Right cardiac atrium (tissue), 5 donors: ENCODE measurements around the gene SCRG1. TPM values are rescaled to one million over a fixed set of nuclear protein-coding genes. Genes with fewer than 3 reads are reported as not detected.

Experiments used
- polyA plus RNA-seq: library from polyadenylated mRNA; stranded (reverse); fragments of 200-250 nt; gene quantifications from one replicate; pipeline ENCODE4 v1.2.3, GENCODE V29; 2013
- total RNA-seq, 4 donors: library from RNA; stranded (reverse); fragmentation: NEBNext Ultra II Directional; extraction: Animal tissue kit (Norgen Biotek cat#: 25700); gene quantifications; one replicate each; pipeline ENCODE4 v1.2.1, GENCODE V29; 2021
- donor health status: healthy with polysubstance abuse.
- donor health status: DM: no; HTN: yes; CAD: no.
- donor health status: DM: no; HTN: no; CAD: no.
- donor health status: DM: no; HTN: yes; CAD: no; lungs with severe emphysema.
- donor health status: DM: yes; HTN: yes; CAD: no.

SCRG1 gene
- total and polyA plus RNA-seq, 5 donors = 0.71 to 2.4 (median 1.5) TPM

Other genes with a start within 250 kb of the SCRG1 start
- 10 to 100 TPM in 1 of 4 donors, 1 to 10 TPM in 3; 7.0 to 11.0 (median 8.4) TPM for gene GALNT7, start 230.3 kb downstream of the SCRG1 start, total RNA-seq
- gene GALNT7, start 230.3 kb downstream of the SCRG1 start, polyA plus RNA-seq = 3.6 TPM
- gene HMGB2, start 64.8 kb downstream of the SCRG1 start, total RNA-seq = 10 to 100 TPM; 26.3 to 53.4 (median 44.3) TPM
- gene HMGB2, start 64.8 kb downstream of the SCRG1 start, polyA plus RNA-seq = 98.3 TPM
- 10 to 100 TPM; 18.8 to 23.7 (median 20.8) TPM for gene SAP30, start 28.2 kb downstream of the SCRG1 start, total RNA-seq
- 20.0 TPM for gene SAP30, start 28.2 kb downstream of the SCRG1 start, polyA plus RNA-seq
- gene HAND2, start 131.1 kb upstream of the SCRG1 start, total RNA-seq = 100 to 1,000 TPM in 3 of 4 donors, 10 to 100 TPM in 1; 69.3 to 154 (median 136) TPM
- 115 TPM for gene HAND2, start 131.1 kb upstream of the SCRG1 start, polyA plus RNA-seq